Fibroblast of lung (primary cell): ENCODE results near the gene AASDH. TPM values are rescaled to one million over a fixed set of nuclear protein-coding genes. Genes with fewer than 3 reads are reported as not detected.
"Not testable (repeated sequence)": the region's sequence is repeated elsewhere in the genome, so short reads cannot be mapped to it uniquely, and the experiment has no call there.

Experiments used
- DNase-seq, 2 donors: peaks; one replicate each; pipeline versions ENCODE4 v3.0.0 to v3.0.0-alpha.2; 2010; ENCODE audit warnings: low read depth in 2 of 2
- H2AFZ ChIP-seq: 2 replicates; pipeline ENCODE4 v1.5.1; 2012; ENCODE audit warnings: low read length, control low read depth, inconsistent platforms
- H3K27ac ChIP-seq: 2 replicates; pipeline ENCODE4 v1.5.1; 2011; ENCODE audit warnings: low read length, control low read depth; ENCODE audit not compliant: insufficient read depth
- H3K27me3 ChIP-seq: 2 replicates; pipeline ENCODE4 v1.5.1; 2011; ENCODE audit warnings: mild to moderate bottlenecking, low read length; ENCODE audit not compliant: control insufficient read depth, insufficient read depth
- H3K36me3 ChIP-seq: 2 replicates; pipeline ENCODE4 v1.5.1; 2011; ENCODE audit warnings: low read length; ENCODE audit not compliant: control insufficient read depth, insufficient read depth
- H3K4me1 ChIP-seq: 2 replicates; pipeline ENCODE4 v1.5.1; 2011; ENCODE audit warnings: low read length; ENCODE audit not compliant: control insufficient read depth, insufficient read depth; ENCODE audit errors: extremely low read depth
- H3K4me2 ChIP-seq: 2 replicates; pipeline ENCODE4 v1.5.1; 2011; ENCODE audit warnings: low read length, control low read depth; ENCODE audit not compliant: insufficient read depth; ENCODE audit errors: extremely low read depth
- H3K4me3 ChIP-seq, 4 experiments: fragments of 200-600 bp in 1 of 4; sonication (generic) in 1 of 4; replicated peaks in 1 of 4; 2 replicates each; pipeline ENCODE4 v1.5.1; 2011 to 2016; ENCODE audit warnings: low read length in 4 of 4, low read depth in 3 of 4, mild to moderate bottlenecking in 3 of 4, control low read depth in 2 of 4, inconsistent platforms in 1 of 4, mixed read lengths in 1 of 4; ENCODE audit not compliant: insufficient read depth in 1 of 4; ENCODE audit errors: control extremely low read depth in 1 of 4
- H3K79me2 ChIP-seq: 2 replicates; pipeline ENCODE4 v1.5.1; 2012; ENCODE audit warnings: mild to moderate bottlenecking, low read length, inconsistent platforms; ENCODE audit not compliant: control insufficient read depth, insufficient read depth
- H3K9ac ChIP-seq: 2 replicates; pipeline ENCODE4 v1.5.1; 2011; ENCODE audit warnings: mild to moderate bottlenecking, low read length, control low read depth; ENCODE audit not compliant: insufficient read depth
- H3K9me3 ChIP-seq: 2 replicates; pipeline ENCODE4 v1.5.1; 2012; ENCODE audit warnings: low read depth, low read length; ENCODE audit not compliant: control insufficient read depth, insufficient read depth
- H4K20me1 ChIP-seq: 2 replicates; pipeline ENCODE4 v1.5.1; 2011; ENCODE audit warnings: low read length; ENCODE audit not compliant: control insufficient read depth, insufficient read depth; ENCODE audit errors: extremely low read depth
- EZH2 ChIP-seq: IDR thresholded peaks from 2 replicates; pipeline ENCODE4 v1.5.1; 2012; ENCODE audit warnings: low read length, control low read depth, mild to moderate bottlenecking; ENCODE audit errors: missing control alignments
- polyA plus RNA-seq, 2 donors: library from polyadenylated mRNA; depleted of rRNA in 1 of 2; stranded (reverse) in 1 of 2; unstranded in 1 of 2; fragments of >200 nt; gene quantifications; 2 replicates each; pipeline ENCODE4 v1.2.1, GENCODE V29; 2011 to 2012; ENCODE audit warnings: missing spikeins in 1 of 2
- total RNA-seq: library from RNA; depleted of rRNA; stranded (reverse); fragments of >200 nt; gene quantifications from 2 replicates; pipeline ENCODE4 v1.2.1, GENCODE V29; 2014
- TF ChIP-seq, protein P1 (sequence below), 2 donors: IDR thresholded peaks in 1 of 2; conservative IDR thresholded peaks in 1 of 2; 1 replicate in 1 of 2; 2 replicates in 1 of 2; pipeline ENCODE4 v1.5.1; 2011 to 2012; ENCODE audit warnings: low read length in 2 of 2, control low read depth in 1 of 2, inconsistent platforms in 1 of 2, low read depth in 1 of 2, mild to moderate bottlenecking in 1 of 2

AASDH gene
- total and polyA plus RNA-seq, 2 donors (not counting 1 experiment from before 2014, with no cell fraction given): 10.0 to 24.6 TPM

DNA sequence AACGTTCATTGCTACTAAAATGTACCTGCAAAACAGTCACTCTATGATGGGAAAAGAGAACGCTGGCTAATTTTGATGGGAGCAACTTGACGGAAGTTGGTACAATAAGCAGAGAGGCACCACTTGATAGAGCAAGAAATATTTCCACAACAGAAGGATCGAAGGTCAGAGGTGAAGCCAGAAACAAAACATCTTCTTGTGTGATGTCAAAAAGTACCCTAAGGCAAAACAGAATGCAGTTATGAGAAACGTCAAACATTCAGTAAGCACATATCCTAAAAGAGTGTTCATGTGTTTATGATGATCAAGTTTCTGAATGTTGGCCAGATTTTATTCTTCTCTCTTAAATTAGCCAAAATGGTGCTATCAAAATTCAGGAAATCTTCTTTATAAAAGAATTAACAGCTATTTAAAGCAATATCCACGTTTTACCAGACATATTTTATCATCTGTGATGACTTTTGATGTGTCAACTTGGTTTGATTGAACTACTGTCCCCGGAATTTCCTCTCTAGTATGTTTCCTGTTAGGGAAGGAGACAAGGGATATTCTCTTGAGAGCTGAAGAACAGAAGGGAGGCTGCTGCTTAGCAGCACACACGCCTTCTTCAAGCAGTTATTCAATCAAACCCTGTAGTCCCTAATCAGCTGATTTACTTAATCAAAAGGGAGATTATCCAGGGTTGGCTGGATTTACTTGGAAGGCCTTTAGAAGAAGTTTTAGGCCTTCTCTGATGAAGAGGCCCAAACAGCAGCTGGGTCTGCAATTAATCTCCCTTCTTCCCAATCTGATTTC is 15.7 kb downstream of the AASDH start:
- Histone ChIP-seq H3K9ac (no peak overlapping the region), H3K9me3 (no peaks in the 10 kb centered on the region), H3K27me3 (no peaks in the 10 kb centered on the region), H3K4me3 (no peak overlapping the region), H2AFZ (no peak overlapping the region), H3K4me1 (no peaks in the 10 kb centered on the region), H3K79me2 (no peaks in the 10 kb centered on the region), H3K4me2 (no peak overlapping the region), H3K36me3 (no peaks in the 10 kb centered on the region), H3K27ac (no peak overlapping the region), H4K20me1 (no peaks in the 10 kb centered on the region)
- no peak for DNase-seq
- no peak for TF ChIP-seq EZH2
- TF ChIP-seq, protein P1, sequence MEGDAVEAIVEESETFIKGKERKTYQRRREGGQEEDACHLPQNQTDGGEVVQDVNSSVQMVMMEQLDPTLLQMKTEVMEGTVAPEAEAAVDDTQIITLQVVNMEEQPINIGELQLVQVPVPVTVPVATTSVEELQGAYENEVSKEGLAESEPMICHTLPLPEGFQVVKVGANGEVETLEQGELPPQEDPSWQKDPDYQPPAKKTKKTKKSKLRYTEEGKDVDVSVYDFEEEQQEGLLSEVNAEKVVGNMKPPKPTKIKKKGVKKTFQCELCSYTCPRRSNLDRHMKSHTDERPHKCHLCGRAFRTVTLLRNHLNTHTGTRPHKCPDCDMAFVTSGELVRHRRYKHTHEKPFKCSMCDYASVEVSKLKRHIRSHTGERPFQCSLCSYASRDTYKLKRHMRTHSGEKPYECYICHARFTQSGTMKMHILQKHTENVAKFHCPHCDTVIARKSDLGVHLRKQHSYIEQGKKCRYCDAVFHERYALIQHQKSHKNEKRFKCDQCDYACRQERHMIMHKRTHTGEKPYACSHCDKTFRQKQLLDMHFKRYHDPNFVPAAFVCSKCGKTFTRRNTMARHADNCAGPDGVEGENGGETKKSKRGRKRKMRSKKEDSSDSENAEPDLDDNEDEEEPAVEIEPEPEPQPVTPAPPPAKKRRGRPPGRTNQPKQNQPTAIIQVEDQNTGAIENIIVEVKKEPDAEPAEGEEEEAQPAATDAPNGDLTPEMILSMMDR (conservative IDR thresholded peaks at IDR 0.05 in 1 of 2, IDR thresholded peaks at IDR 0.05 in 1 of 2; ENCODE audit: low read depth in 1 of 2, low read length in 2 of 2): no peak

DNA sequence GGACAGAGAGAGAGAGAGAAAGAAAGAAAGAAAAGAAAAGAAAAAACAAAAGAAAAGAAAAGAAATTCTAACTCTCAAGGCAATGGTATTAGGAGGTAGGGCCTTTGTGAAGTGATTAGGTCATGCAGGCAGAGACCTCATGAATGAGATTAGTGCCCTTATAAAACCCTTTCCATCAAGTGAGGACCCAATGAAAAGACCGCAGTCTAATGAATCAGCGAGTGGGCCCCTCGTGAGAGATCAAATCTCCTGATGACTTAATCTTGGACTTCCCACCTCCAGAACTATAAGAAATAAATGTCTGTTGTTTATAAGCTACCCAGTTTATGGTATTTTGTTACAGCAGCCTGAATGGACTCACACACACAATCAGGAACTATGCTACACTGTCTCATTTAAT is 16.9 kb downstream of the AASDH start:
- H3K36me3 ChIP-seq: no peaks in the 10 kb centered on the region
- H2AFZ ChIP-seq: no peak overlapping the region
- H3K9ac ChIP-seq: no peak overlapping the region
- H3K4me2 ChIP-seq: no peak overlapping the region
- H3K4me3 ChIP-seq: no peak overlapping the region
- no peaks in the 10 kb centered on the region for H3K79me2 ChIP-seq
- DNase-seq: no peak
- H3K27ac ChIP-seq: no peak overlapping the region
- TF ChIP-seq EZH2: no peak
- TF ChIP-seq, protein P1 (conservative IDR thresholded peaks at IDR 0.05 in 1 of 2, IDR thresholded peaks at IDR 0.05 in 1 of 2; ENCODE audit: low read depth in 1 of 2, low read length in 2 of 2): no peak
- H3K9me3 ChIP-seq: no peaks in the 10 kb centered on the region
- no peaks in the 10 kb centered on the region for H3K27me3 ChIP-seq
- H3K4me1 ChIP-seq: no peaks in the 10 kb centered on the region
- H4K20me1 ChIP-seq: no peaks in the 10 kb centered on the region

DNA sequence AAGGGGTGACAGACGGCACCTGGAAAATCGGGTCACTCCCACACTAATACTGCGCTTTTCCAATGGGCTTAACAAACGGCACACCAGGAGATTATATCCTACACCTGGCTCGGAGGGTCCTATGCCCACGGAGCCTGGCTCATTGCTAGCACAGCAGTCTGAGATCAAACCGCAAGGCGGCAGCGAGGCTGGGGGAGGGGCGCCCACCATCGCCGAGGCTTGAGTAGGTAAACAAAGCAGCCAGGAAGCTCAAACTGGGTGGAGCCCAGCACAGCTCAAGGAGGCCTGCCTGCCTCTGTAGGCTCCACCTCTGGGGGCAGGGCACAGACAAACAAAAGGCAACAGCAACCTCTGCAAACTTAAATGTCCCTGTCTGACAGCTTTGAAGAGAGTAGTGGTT is 24.3 kb downstream of the AASDH start:
- not testable (repeated sequence) for H2AFZ ChIP-seq

More for the DNA sequence above, 24.3 kb downstream of the AASDH start:
- H3K27ac ChIP-seq, H4K20me1 ChIP-seq, H3K27me3 ChIP-seq, H3K4me2 ChIP-seq, DNase-seq, H3K4me3 ChIP-seq, H3K9ac ChIP-seq, H3K79me2 ChIP-seq, H3K4me1 ChIP-seq, H3K36me3 ChIP-seq, H3K9me3 ChIP-seq: not testable (repeated sequence)
